Common myeloid progenitor, CD34-positive (primary cell): ENCODE data around the gene RANBP3L.

Source experiments
- CTCF ChIA-PET: fragments of 350-600 bp; sonication (Branson Sonifier 250); formaldehyde crosslinking; loops from one replicate; lab custom pipeline; 2021; ENCODE audit warnings: antibody characterized with exemption; lab: Charles Lee
- POLR2A ChIA-PET: fragments of 350-600 bp; sonication (Branson Sonifier 250); formaldehyde crosslinking; loops from one replicate; lab custom pipeline; 2021; ENCODE audit warnings: antibody characterized with exemption; lab: Charles Lee
- DNase-seq, 3 donors: peaks; one replicate each; pipeline versions ENCODE4 v3.0.0 to v3.0.0-alpha.2; 2013
- H3K27ac ChIP-seq, 2 experiments: 1 replicate in 1 of 2; 2 replicates in 1 of 2; pipeline ENCODE4 v1.7.0; 2013; ENCODE audit warnings: inconsistent platforms in 2 of 2, low read length in 2 of 2, mild to moderate bottlenecking in 2 of 2, low read depth in 1 of 2, moderate library complexity in 1 of 2; ENCODE audit not compliant: severe bottlenecking in 2 of 2, insufficient read depth in 1 of 2, poor library complexity in 1 of 2
- H3K27me3 ChIP-seq, 5 experiments: replicated peaks in 2 of 5; 1 replicate in 3 of 5; 2 replicates in 2 of 5; pipeline versions ENCODE4 v1.6.1 to v1.7.0; 2013; ENCODE audit warnings: low read length in 4 of 5, mild to moderate bottlenecking in 2 of 5, moderate library complexity in 2 of 5, inconsistent platforms in 1 of 5; ENCODE audit not compliant: insufficient read depth in 5 of 5, control insufficient read depth in 4 of 5
- H3K36me3 ChIP-seq, 4 experiments: 1 replicate in 2 of 4; 2 replicates in 2 of 4; pipeline versions ENCODE4 v1.6.1 to v1.7.0; 2013; ENCODE audit warnings: low read length in 3 of 4, control low read depth in 1 of 4, mild to moderate bottlenecking in 1 of 4; ENCODE audit not compliant: control insufficient read depth in 4 of 4, insufficient read depth in 4 of 4
- H3K4me1 ChIP-seq, 4 experiments: 1 replicate in 3 of 4; 2 replicates in 1 of 4; pipeline versions ENCODE4 v1.6.1 to v1.7.1; 2013; ENCODE audit warnings: low read length in 3 of 4, mild to moderate bottlenecking in 3 of 4, control low read depth in 1 of 4, inconsistent platforms in 1 of 4, moderate library complexity in 1 of 4; ENCODE audit not compliant: control insufficient read depth in 4 of 4, insufficient read depth in 4 of 4; ENCODE audit errors: control extremely low read depth in 1 of 4
- H3K4me3 ChIP-seq, 7 experiments: 1 replicate in 4 of 7; 2 replicates in 3 of 7; pipeline versions ENCODE4 v1.5.1 to v1.7.0; 2013; ENCODE audit warnings: mild to moderate bottlenecking in 7 of 7, low read length in 6 of 7, moderate library complexity in 6 of 7, inconsistent platforms in 2 of 7, low read depth in 2 of 7, control low read depth in 1 of 7; ENCODE audit not compliant: insufficient read depth in 4 of 7, control insufficient read depth in 1 of 7; ENCODE audit errors: extremely low read depth in 1 of 7
- H3K9me3 ChIP-seq, 5 experiments: 1 replicate in 4 of 5; 2 replicates in 1 of 5; pipeline versions ENCODE4 v1.6.1 to v1.7.1; 2013; ENCODE audit warnings: low read length in 4 of 5, mild to moderate bottlenecking in 2 of 5, inconsistent platforms in 1 of 5, low read depth in 1 of 5, moderate library complexity in 1 of 5; ENCODE audit not compliant: control insufficient read depth in 4 of 5, insufficient read depth in 2 of 5; ENCODE audit errors: control extremely low read depth in 1 of 5
- WGBS: methylation state at CpG from one replicate; pipeline ENCODE4 v1.1.5; 2013; ENCODE audit not compliant: insufficient coverage; 5-methylcytosine and 5-hydroxymethylcytosine counted together

The RANBP3L gene

GRCh38 chr5:36325196-36325595 lies 23.5 kb upstream of the RANBP3L start:
- H3K27me3 ChIP-seq, result no peaks in the 10 kb centered on the region
- CTCF ChIA-PET, result no interaction called here
- H3K9me3 ChIP-seq, result peaks cover 0 to 3% (median 0%) of the 10 kb centered on the region in 5 experiments
- no peaks in the 10 kb centered on the region for H3K36me3 ChIP-seq
- no peak overlapping the region for H3K4me3 ChIP-seq
- no peak for DNase-seq
- H3K4me1 ChIP-seq, result no peaks in the 10 kb centered on the region
- no peak overlapping the region for H3K27ac ChIP-seq
- POLR2A ChIA-PET, result no interaction called here

GRCh38 chr5:36323926-36324781 lies 22.5 kb upstream of the RANBP3L start:
- no peaks in the 10 kb centered on the region for H3K27me3 ChIP-seq
- H3K9me3 ChIP-seq, result peaks cover 0 to 3% (median 0%) of the 10 kb centered on the region in 5 experiments
- no peaks in the 10 kb centered on the region for H3K4me1 ChIP-seq
- H3K36me3 ChIP-seq, result no peaks in the 10 kb centered on the region
- 98% methylated on average over 5 of the region's 6 CpGs for WGBS
- no peak overlapping the region for H3K4me3 ChIP-seq
- DNase-seq, result no peak
- no peak overlapping the region for H3K27ac ChIP-seq
- POLR2A ChIA-PET, result no interaction called here
- CTCF ChIA-PET, result interaction anchor here (1.6 kb wide), 1 partner anchor 19 kb away, joined by 4 read pairs; no protein-coding TSS in a partner anchor

- H3K4me3 ChIP-seq, result no peak overlapping the region
- ChIA-PET CTCF (no interaction called here), POLR2A (no interaction called here)
- H3K27ac ChIP-seq, result no peak overlapping the region
- H3K36me3 ChIP-seq, result no peaks in the 10 kb centered on the region
- DNase-seq, result no peak
- peaks cover 2 to 17% (median 9%) of the 10 kb centered on the region in 4 experiments for H3K4me1 ChIP-seq
- peaks cover 0 to 2% (median 0%) of the 10 kb centered on the region in 5 experiments for H3K9me3 ChIP-seq
- H3K27me3 ChIP-seq, result no peaks in the 10 kb centered on the region
- WGBS, result no CpG with 5 or more reads among the region's 1 CpG
These were observed 11.4 kb upstream of the RANBP3L start for GRCh38 chr5:36312953-36313672.

- 50% methylated on average over 1 of the region's 1 CpG for WGBS
- no peaks in the 10 kb centered on the region for H3K27me3 ChIP-seq
- no peaks in the 10 kb centered on the region for H3K36me3 ChIP-seq
- H3K27ac ChIP-seq, result no peak overlapping the region
- H3K4me1 ChIP-seq, result peaks cover 2 to 17% (median 9%) of the 10 kb centered on the region in 4 experiments
- ChIA-PET POLR2A (no interaction called here), CTCF (no interaction called here)
- DNase-seq, result peak in 1 of 3 donors; percentile 10
- no peak overlapping the region for H3K4me3 ChIP-seq
- H3K9me3 ChIP-seq, result peaks cover 0 to 2% (median 0%) of the 10 kb centered on the region in 5 experiments
These were observed 10.3 kb upstream of the RANBP3L start for GRCh38 chr5:36311956-36312355.

- H3K27me3 ChIP-seq, result no peaks in the 10 kb centered on the region
- H3K4me1 ChIP-seq, result peaks cover 2 to 20% (median 9%) of the 10 kb centered on the region in 4 experiments
- H3K36me3 ChIP-seq, result no peaks in the 10 kb centered on the region
- peaks cover 0 to 2% (median 0%) of the 10 kb centered on the region in 5 experiments for H3K9me3 ChIP-seq
- ChIA-PET CTCF (interaction anchor here (1.0 to 1.3 kb wide), 2 partner anchors 8 to 28 kb away, joined by 3 to 5 read pairs; partner anchors contain the start of gene RANBP3L), POLR2A (interaction anchor here (0.7 kb wide), 1 partner anchor 404 kb away, joined by 3 read pairs; no protein-coding TSS in a partner anchor)
- H3K4me3 ChIP-seq, result no peak overlapping the region
- no peak overlapping the region for H3K27ac ChIP-seq
- DNase-seq, result peak in 2 of 3 donors; percentile 36 to 56
- WGBS, result 39% methylated on average over 3 of the region's 3 CpGs
These were observed 8.4 kb upstream of the RANBP3L start for GRCh38 chr5:36310138-36310537.

GRCh38 chr5:36305571-36306326 lies 4.0 kb upstream of the RANBP3L start:
- Histone ChIP-seq H3K36me3 (no peaks in the 10 kb centered on the region), H3K4me1 (peaks cover 0 to 26% (median 4%) of the 10 kb centered on the region in 4 experiments), H3K27me3 (no peaks in the 10 kb centered on the region), H3K27ac (no peak overlapping the region), H3K4me3 (no peak overlapping the region), H3K9me3 (no peaks in the 10 kb centered on the region)
- ChIA-PET CTCF (interaction anchor here (0.5 to 3.4 kb wide), 14 partner anchors 9 to 394 kb away, joined by 3 to 23 read pairs (median 4); no protein-coding TSS in a partner anchor), POLR2A (no interaction called here)
- peak; percentile 60 to 72 (median 67) for DNase-seq
- 61% methylated on average over 3 of the region's 4 CpGs for WGBS
